PC-3 (cell line): ENCODE data around the gene ARPC3. TPM values are rescaled to one million over a fixed set of nuclear protein-coding genes. Genes with fewer than 3 reads are reported as not detected.
"Not testable (repeated sequence)": the region's sequence is repeated elsewhere in the genome, so short reads cannot be mapped to it uniquely, and the experiment has no call there.

Experiments
- ATAC-seq: fragments of 200-7000 bp; cut with Tn5 transposase; 2 replicates; pipeline ENCODE4 v1.9.1; 2020; ENCODE audit warnings: mild to moderate bottlenecking, moderate library complexity
- BruUV-seq: library from RNA; stranded (reverse); fragments of 400-500 nt; replicated peaks from 2 replicates; lab custom pipeline; 2021; lab: Mats Ljungman, UMichigan
- CTCF ChIA-PET: fragments of 300-600 bp; sonication (Branson Sonifier 250); formaldehyde crosslinking; loops from one replicate; lab custom pipeline; 2022; ENCODE audit warnings: antibody characterized with exemption; lab: Charles Lee
- POLR2A ChIA-PET: fragments of 300-600 bp; sonication (Branson Sonifier 250); formaldehyde crosslinking; loops from one replicate; lab custom pipeline; 2022; ENCODE audit warnings: antibody characterized with exemption; ENCODE audit not compliant: unreplicated experiment; lab: Charles Lee
- DNase-seq: peaks from one replicate; pipeline ENCODE4 v3.0.0-alpha.2; 2015
- H2AFZ ChIP-seq: fragments of 300-600 bp; sonication (generic); 2 replicates; pipeline ENCODE4 v1.6.0; 2016; ENCODE audit warnings: antibody characterized with exemption, low read length
- H3F3A ChIP-seq: fragments of 300-600 bp; sonication (generic); one replicate; pipeline ENCODE4 v1.6.0; 2017; ENCODE audit warnings: antibody characterized with exemption, low read length, control low read depth, mild to moderate bottlenecking; ENCODE audit not compliant: unreplicated experiment
- H3K27ac ChIP-seq: fragments of 300-600 bp; sonication (generic); 2 replicates; pipeline ENCODE4 v1.5.1; 2016; ENCODE audit warnings: mild to moderate bottlenecking, low read length
- H3K27me3 ChIP-seq: fragments of 300-600 bp; sonication (generic); 2 replicates; pipeline ENCODE4 v1.6.1; 2016; ENCODE audit warnings: low read length, mixed read lengths
- H3K36me3 ChIP-seq: fragments of 300-600 bp; sonication (generic); 2 replicates; pipeline ENCODE4 v1.6.1; 2016; ENCODE audit warnings: low read depth, mixed run types, low read length, mixed read lengths
- H3K4me1 ChIP-seq: fragments of 300-600 bp; sonication (generic); 2 replicates; pipeline ENCODE4 v1.5.1; 2016; ENCODE audit warnings: low read length; ENCODE audit not compliant: insufficient read depth
- H3K4me2 ChIP-seq: fragments of 300-600 bp; sonication (generic); 2 replicates; pipeline ENCODE4 v1.6.0; 2016; ENCODE audit warnings: low read length
- H3K4me3 ChIP-seq: fragments of 300-600 bp; sonication (generic); 2 replicates; pipeline ENCODE4 v1.5.1; 2016; ENCODE audit warnings: mild to moderate bottlenecking, low read length, mixed read lengths
- H3K79me2 ChIP-seq: fragments of 300-600 bp; sonication (generic); 2 replicates; pipeline ENCODE4 v1.6.1; 2017; ENCODE audit warnings: low read length, mixed read lengths
- H3K9ac ChIP-seq: fragments of 300-600 bp; sonication (generic); 2 replicates; pipeline ENCODE4 v1.6.0; 2016; ENCODE audit warnings: mild to moderate bottlenecking, low read length
- H3K9me2 ChIP-seq: fragments of 300-600 bp; sonication (generic); replicated peaks from 2 replicates; pipeline ENCODE4 v1.6.1; 2016; ENCODE audit warnings: mixed run types, low read length, mixed read lengths
- H3K9me3 ChIP-seq: fragments of 300-600 bp; sonication (generic); 2 replicates; pipeline ENCODE4 v1.6.1; 2016; ENCODE audit warnings: low read length, mixed read lengths
- H4K20me1 ChIP-seq: fragments of 300-600 bp; sonication (generic); 2 replicates; pipeline ENCODE4 v1.6.1; 2016; ENCODE audit warnings: low read length, mixed read lengths
- CTCF ChIP-seq: fragments of 300-600 bp; sonication (generic); conservative IDR thresholded peaks from 2 replicates; pipeline ENCODE4 v1.5.1; 2017; ENCODE audit warnings: antibody characterized with exemption, low read depth, mild to moderate bottlenecking, low read length
- EZH2 ChIP-seq: fragments of 300-600 bp; sonication (generic); IDR thresholded peaks from one replicate; pipeline ENCODE4 v1.6.1; 2017; ENCODE audit warnings: antibody characterized with exemption, mild to moderate bottlenecking, low read length; ENCODE audit not compliant: unreplicated experiment
- EZH2phosphoT487 ChIP-seq: fragments of 300-600 bp; sonication (generic); IDR thresholded peaks from 2 replicates; pipeline ENCODE4 v1.6.1; 2018; ENCODE audit warnings: mild to moderate bottlenecking, antibody characterized with exemption, low read length, borderline replicate concordance
- intact Hi-C: fragments of 100-400 bp; cut with micrococcal nuclease; formaldehyde crosslinking; loops from 2 replicates; pipeline ENCODE4 v1.9.0; 2023
- total RNA-seq: library from RNA; depleted of rRNA; stranded (reverse); fragments of >200 nt; gene quantifications from 2 replicates; pipeline ENCODE4 v1.2.3, GENCODE V29; 2014

ARPC3 gene
- total RNA-seq, 1 experiment from 2014 or later, result 292 TPM

DNA sequence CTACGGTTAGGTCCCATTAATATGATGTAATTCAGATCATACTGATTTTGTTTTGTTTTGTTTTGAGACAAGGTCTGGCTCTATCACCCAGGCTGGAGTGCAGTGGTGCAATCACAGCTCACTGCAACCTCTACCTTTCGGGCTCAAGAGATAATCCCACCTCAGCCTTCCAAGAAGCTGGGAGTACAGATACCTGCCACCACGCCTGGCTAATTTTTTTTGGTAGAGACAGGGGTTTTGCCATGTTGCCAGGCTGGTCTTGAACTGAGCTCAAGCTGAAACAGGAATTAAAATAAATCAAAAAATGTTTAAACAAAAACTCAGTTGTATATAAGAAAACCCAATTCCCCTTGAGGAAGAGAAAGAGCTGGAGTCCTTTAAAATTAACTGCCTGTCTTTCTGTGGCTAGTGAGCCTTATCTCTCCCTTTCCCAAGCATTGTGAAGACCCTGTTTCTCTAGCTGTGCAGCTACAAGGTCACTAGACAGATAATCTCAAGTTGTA lies 28.9 kb downstream of the ARPC3 start:
- H3K4me2 ChIP-seq, result no peak overlapping the region
- H3K27ac ChIP-seq, result no peak overlapping the region
- DNase-seq (no peak), ATAC-seq (no peak)
- H3F3A ChIP-seq, result no peaks in the 10 kb centered on the region
- no peaks in the 10 kb centered on the region for H3K4me1 ChIP-seq
- H3K36me3 ChIP-seq, result no peaks in the 10 kb centered on the region
- intact Hi-C loops, result no loop called here
- H3K27me3 ChIP-seq, result no peaks in the 10 kb centered on the region
- H3K79me2 ChIP-seq, result no peaks in the 10 kb centered on the region
- H3K4me3 ChIP-seq, result no peak overlapping the region
- H4K20me1 ChIP-seq, result no peaks in the 10 kb centered on the region
- H3K9me2 ChIP-seq, result no peaks in the 10 kb centered on the region
- no peak overlapping the region for H2AFZ ChIP-seq
- CTCF ChIA-PET, result no interaction called here
- no peak overlapping the region for H3K9ac ChIP-seq
- TF ChIP-seq EZH2 (no peak), CTCF (no peak), EZH2phosphoT487 (no peak)
- no peaks in the 10 kb centered on the region for H3K9me3 ChIP-seq
- BruUV-seq, result no TSS peak
- POLR2A ChIA-PET, result no interaction called here

- POLR2A ChIA-PET, H3K27ac ChIP-seq, H4K20me1 ChIP-seq, H3K4me2 ChIP-seq, H3K36me3 ChIP-seq, H3K4me1 ChIP-seq, H3K9me2 ChIP-seq, DNase-seq, CTCF ChIA-PET, H3K4me3 ChIP-seq, H3K9me3 ChIP-seq, H3K9ac ChIP-seq, H3K79me2 ChIP-seq, ATAC-seq, BruUV-seq, H2AFZ ChIP-seq, H3F3A ChIP-seq, H3K27me3 ChIP-seq, intact Hi-C loops: not testable (repeated sequence)
Observed at GRCh38 chr12:110420644-110421043, 29.5 kb downstream of the ARPC3 start.

DNA sequence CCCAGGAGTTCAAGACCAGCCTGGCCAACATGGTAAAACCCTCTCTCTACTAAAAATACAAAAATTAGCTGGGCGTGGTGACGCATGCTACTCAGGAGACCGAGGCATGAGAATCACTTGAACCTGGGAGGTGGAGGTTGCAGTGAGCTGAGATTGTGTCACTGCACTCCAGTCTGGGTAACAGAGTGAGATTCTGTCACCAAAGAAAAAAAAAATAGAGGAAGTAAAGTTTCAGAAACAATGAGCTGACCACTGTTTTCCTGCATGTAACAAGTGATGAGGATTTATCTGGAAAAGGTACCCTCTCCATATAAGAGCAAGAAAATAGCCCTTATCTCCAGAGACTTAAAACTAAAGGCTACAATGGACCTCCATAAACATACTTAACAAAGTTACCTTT lies 33.0 kb downstream of the ARPC3 start:
- H3F3A ChIP-seq, H3K4me2 ChIP-seq, H3K9ac ChIP-seq, BruUV-seq, H3K9me3 ChIP-seq, ATAC-seq, POLR2A ChIA-PET, H3K4me3 ChIP-seq, H4K20me1 ChIP-seq, H3K9me2 ChIP-seq, H3K36me3 ChIP-seq, H3K27me3 ChIP-seq, H3K27ac ChIP-seq, CTCF ChIA-PET, DNase-seq, H3K4me1 ChIP-seq, intact Hi-C loops, H3K79me2 ChIP-seq, H2AFZ ChIP-seq: not testable (repeated sequence)

GRCh38 chr12:110410086-110410485 lies 40.1 kb downstream of the ARPC3 start:
- H3K9me3 ChIP-seq, H3K79me2 ChIP-seq, H3K27me3 ChIP-seq, H3K4me1 ChIP-seq, H3K9ac ChIP-seq, ATAC-seq, DNase-seq, H4K20me1 ChIP-seq, intact Hi-C loops, H3K9me2 ChIP-seq, BruUV-seq, H3K27ac ChIP-seq, H3K4me2 ChIP-seq, H2AFZ ChIP-seq, H3K36me3 ChIP-seq, H3F3A ChIP-seq, POLR2A ChIA-PET, H3K4me3 ChIP-seq, CTCF ChIA-PET: not testable (repeated sequence)

GRCh38 chr12:110405126-110405662 lies 44.9 kb downstream of the ARPC3 start:
- H4K20me1 ChIP-seq, H3K9me3 ChIP-seq, H3K9me2 ChIP-seq, DNase-seq, POLR2A ChIA-PET, ATAC-seq, H3K4me3 ChIP-seq, intact Hi-C loops, H3K27me3 ChIP-seq, H3K27ac ChIP-seq, H3F3A ChIP-seq, BruUV-seq, CTCF ChIA-PET, H2AFZ ChIP-seq, H3K4me2 ChIP-seq, H3K9ac ChIP-seq: not testable (repeated sequence)
- peaks cover 11% of the 10 kb centered on the region; the same call in 1 of the 2 replicates for H3K36me3 ChIP-seq
- peaks cover 36% of the 10 kb centered on the region for H3K79me2 ChIP-seq
- H3K4me1 ChIP-seq, result peaks cover 12% of the 10 kb centered on the region
